GM12891 (cell line): ENCODE measurements around the gene GUCY1A1.

Experiments used
- POLR2A ChIP-seq: IDR thresholded peaks from 2 replicates; pipeline ENCODE4 v1.6.1; 2011; ENCODE audit warnings: low read depth, low read length, control low read depth
- SPI1 ChIP-seq: IDR thresholded peaks from 2 replicates; pipeline ENCODE4 v1.6.1; 2011; ENCODE audit warnings: low read depth, low read length, control low read depth

- TF ChIP-seq SPI1 = no peak
- no peak for TF ChIP-seq POLR2A
Observed at GRCh38 chr4:155629183-155629825, 37.3 kb upstream of the GUCY1A1 start.
